HG02678 (cell line): ENCODE measurements around the gene SOAT2.
A peak's percentile ranks its signal among the peaks of the same experiment; 100 is the strongest.

Experiments
- ATAC-seq: cut with Tn5 transposase; IDR thresholded peaks from one replicate; pipeline ENCODE4 v1.9.1; 2021; ENCODE audit warnings: mild to moderate bottlenecking, moderate library complexity; ENCODE audit not compliant: unreplicated experiment

SOAT2 gene

GRCh38 chr12:53064613-53065436 is 38.5 kb upstream of the SOAT2 start:
- no peak for ATAC-seq

GRCh38 chr12:53065470-53065869 is 37.8 kb upstream of the SOAT2 start:
- ATAC-seq = no peak

GRCh38 chr12:53065975-53066931 is 37.0 kb upstream of the SOAT2 start:
- no peak for ATAC-seq

- ATAC-seq = no peak
Observed at GRCh38 chr12:53067074-53067992, 36.0 kb upstream of the SOAT2 start.

GRCh38 chr12:53067993-53068770 is 35.1 kb upstream of the SOAT2 start:
- ATAC-seq = no peak

GRCh38 chr12:53068811-53069585 is 34.3 kb upstream of the SOAT2 start:
- ATAC-seq = no peak

GRCh38 chr12:53069621-53070410 is 33.5 kb upstream of the SOAT2 start:
- ATAC-seq = no peak

- no peak for ATAC-seq
Observed at GRCh38 chr12:53070877-53071492, 32.3 kb upstream of the SOAT2 start.

GRCh38 chr12:53071591-53072551 is 31.4 kb upstream of the SOAT2 start:
- no peak for ATAC-seq

GRCh38 chr12:53073881-53074280 is 29.4 kb upstream of the SOAT2 start:
- ATAC-seq = no peak

- ATAC-seq = no peak
Observed at GRCh38 chr12:53074283-53074998, 28.8 kb upstream of the SOAT2 start.

GRCh38 chr12:53074999-53075370 is 28.3 kb upstream of the SOAT2 start:
- no peak for ATAC-seq

GRCh38 chr12:53076461-53076860 is 26.8 kb upstream of the SOAT2 start:
- no peak for ATAC-seq

- ATAC-seq = no peak
Observed at GRCh38 chr12:53077030-53077429, 26.3 kb upstream of the SOAT2 start.

GRCh38 chr12:53078425-53079225 is 24.7 kb upstream of the SOAT2 start:
- peak; percentile 10 for ATAC-seq
